ENCODE measurements around the gene TUBB2A. TPM values are rescaled to one million over a fixed set of nuclear protein-coding genes. Genes with fewer than 3 reads are reported as not detected.

The TUBB2A gene
- 57.4 and 95.4 TPM in 2 replicates for total RNA-seq

DNA sequence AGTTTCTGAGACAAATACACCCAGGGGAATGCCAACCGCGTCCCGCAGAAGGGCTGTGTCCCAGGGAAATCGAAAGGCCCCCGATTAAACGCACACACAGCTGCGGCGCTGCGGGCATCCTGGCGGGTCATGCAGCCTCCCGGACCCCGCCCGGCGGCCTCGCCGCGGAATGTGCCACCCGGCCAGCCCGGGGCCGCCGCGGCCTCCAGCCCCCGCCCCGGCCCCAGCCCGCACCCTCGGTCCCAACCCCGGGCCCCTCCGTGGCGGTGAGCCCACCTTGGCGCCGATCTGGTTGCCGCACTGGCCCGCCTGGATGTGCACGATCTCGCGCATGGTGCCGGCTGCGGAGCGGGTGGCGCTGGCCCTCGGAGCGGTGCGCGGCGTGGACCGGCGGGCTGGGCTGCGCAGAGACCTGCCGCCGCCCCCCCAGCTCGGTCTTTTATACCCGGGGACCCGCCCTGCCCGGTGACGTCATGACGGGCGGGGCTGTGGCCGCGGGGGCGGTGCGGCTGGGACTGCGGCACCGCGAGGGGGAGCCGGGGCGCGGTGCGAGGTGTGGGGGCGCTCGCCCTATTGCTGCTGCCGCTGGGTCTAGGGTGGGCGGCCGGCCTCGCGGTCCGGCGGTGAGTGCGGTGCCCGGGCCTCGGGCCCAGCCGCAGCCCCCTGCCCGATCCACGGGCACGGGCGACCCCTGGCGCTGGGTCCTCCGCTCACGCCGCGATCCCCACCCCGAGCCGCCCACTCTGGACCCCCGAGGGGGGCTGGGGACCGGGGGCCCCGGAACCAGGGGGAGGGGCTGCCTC is at the start of gene TUBB2A:
Gene TUBB2A, minus strand, starts transcription at position 414 of the 803 bp plus-strand sequence. Its CDS starts 81 bp downstream, at position 333.

DNA sequence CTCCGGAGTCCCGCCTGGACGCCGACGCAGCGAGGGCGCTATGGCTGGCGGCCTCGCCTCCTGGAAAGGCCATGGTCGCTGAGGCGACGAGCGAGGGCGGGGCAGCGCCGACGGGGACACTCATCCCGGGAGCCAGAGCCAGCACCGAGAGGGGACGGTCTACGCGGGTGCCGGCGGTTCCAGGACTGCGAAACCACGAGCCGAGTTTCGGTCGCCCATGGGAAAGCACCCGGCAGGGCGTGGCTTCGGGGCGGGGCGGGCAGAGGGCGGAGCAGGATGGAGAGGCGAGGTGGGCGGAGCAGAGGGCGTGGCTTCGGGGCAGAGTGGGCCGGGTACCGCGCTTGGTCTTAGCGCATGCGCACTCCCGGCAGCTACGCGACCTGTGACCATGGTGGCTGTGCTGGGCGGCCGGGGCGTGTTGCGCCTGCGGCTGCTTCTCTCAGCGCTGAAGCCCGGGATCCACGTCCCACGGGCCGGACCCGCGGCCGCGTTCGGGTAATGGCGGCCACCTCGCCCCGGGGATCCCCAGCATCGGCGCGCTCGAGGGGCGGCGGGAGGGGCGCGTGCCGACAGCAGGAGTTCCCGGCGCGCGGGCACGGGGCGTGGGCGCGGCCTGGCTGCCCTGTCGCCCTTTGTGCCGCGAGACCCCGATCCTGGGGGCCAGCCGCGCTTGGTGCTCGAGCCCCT is 38.8 kb downstream of the TUBB2A start, which contains the start of gene BPHL:
Gene BPHL, plus strand, starts transcription at position 359 of the 687 bp plus-strand sequence. Its CDS starts 30 bp downstream, at position 389.

Other genes with a start within 250 kb of the TUBB2A start
- 89.0 and 91.9 TPM in 2 replicates for gene SERPINB6, start 186.0 kb downstream of the TUBB2A start, total RNA-seq
- 18.1 and 36.1 TPM in 2 replicates for gene NQO2, start 157.7 kb downstream of the TUBB2A start, total RNA-seq
- gene RIPK1, start 89.0 kb downstream of the TUBB2A start, total RNA-seq, result 23.2 and 27.3 TPM in 2 replicates
- gene BPHL, start 38.8 kb downstream of the TUBB2A start, total RNA-seq, result 11.1 and 14.7 TPM in 2 replicates
- gene TUBB2B, start 70.1 kb upstream of the TUBB2A start, total RNA-seq, result 0.89 and 4.2 TPM in 2 replicates
- 32.6 and 36.2 TPM in 2 replicates for gene PSMG4, start 101.4 kb upstream of the TUBB2A start, total RNA-seq

Data from uterine smooth muscle cell (primary cell).